ENCODE data around the gene CPED1.

GRCh38 chr7:121180436-121181063, 192.0 kb downstream of the CPED1 start:
- no peak for TF ChIP-seq CTCF (IDR thresholded peaks at IDR 0.05)
- TF ChIP-seq POLR2AphosphoS5 (IDR thresholded peaks at IDR 0.05), result no peak
- no peak for TF ChIP-seq EP300 (IDR thresholded peaks at IDR 0.05)
- no peak for TF ChIP-seq POLR2A (IDR thresholded peaks at IDR 0.05)

Measured in suprapubic skin (tissue), 4 donors.